GM13977 (cell line): ENCODE data around the gene OR9I1.

ENCODE experiments used
- DNase-seq: peaks from one replicate; pipeline ENCODE4 v3.0.0; 2012; ENCODE audit warnings: low spot score
- in situ Hi-C: fragments of 300-500 bp; cut with MboI; formaldehyde crosslinking; loops from one replicate; pipeline ENCODE4 v1.12.0; 2022; ENCODE audit warnings: low sequenced_read_pairs, low pct_unique_long_range_greater_than_20kb, mixed read lengths, inconsistent platforms; ENCODE audit not compliant: unreplicated experiment
- TF ChIP-seq, protein P1 (sequence below): IDR thresholded peaks from 2 replicates; pipeline ENCODE4 v1.5.1; 2012; ENCODE audit warnings: mild to moderate bottlenecking, control low read depth; ENCODE audit not compliant: insufficient read depth; ENCODE audit errors: extremely low read depth, missing control alignments

Gene OR9I1

GRCh38 chr11:58125469-58125868 is at the start of gene OR9I1:
OR9I1 (minus strand) TSS chr11:58125530; CDS start chr11:58119444, 6,086 bp downstream.
- DNase-seq, result no peak
- TF ChIP-seq, protein P1, sequence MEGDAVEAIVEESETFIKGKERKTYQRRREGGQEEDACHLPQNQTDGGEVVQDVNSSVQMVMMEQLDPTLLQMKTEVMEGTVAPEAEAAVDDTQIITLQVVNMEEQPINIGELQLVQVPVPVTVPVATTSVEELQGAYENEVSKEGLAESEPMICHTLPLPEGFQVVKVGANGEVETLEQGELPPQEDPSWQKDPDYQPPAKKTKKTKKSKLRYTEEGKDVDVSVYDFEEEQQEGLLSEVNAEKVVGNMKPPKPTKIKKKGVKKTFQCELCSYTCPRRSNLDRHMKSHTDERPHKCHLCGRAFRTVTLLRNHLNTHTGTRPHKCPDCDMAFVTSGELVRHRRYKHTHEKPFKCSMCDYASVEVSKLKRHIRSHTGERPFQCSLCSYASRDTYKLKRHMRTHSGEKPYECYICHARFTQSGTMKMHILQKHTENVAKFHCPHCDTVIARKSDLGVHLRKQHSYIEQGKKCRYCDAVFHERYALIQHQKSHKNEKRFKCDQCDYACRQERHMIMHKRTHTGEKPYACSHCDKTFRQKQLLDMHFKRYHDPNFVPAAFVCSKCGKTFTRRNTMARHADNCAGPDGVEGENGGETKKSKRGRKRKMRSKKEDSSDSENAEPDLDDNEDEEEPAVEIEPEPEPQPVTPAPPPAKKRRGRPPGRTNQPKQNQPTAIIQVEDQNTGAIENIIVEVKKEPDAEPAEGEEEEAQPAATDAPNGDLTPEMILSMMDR, result no peak
- in situ Hi-C loops, result no loop called here

DNA sequence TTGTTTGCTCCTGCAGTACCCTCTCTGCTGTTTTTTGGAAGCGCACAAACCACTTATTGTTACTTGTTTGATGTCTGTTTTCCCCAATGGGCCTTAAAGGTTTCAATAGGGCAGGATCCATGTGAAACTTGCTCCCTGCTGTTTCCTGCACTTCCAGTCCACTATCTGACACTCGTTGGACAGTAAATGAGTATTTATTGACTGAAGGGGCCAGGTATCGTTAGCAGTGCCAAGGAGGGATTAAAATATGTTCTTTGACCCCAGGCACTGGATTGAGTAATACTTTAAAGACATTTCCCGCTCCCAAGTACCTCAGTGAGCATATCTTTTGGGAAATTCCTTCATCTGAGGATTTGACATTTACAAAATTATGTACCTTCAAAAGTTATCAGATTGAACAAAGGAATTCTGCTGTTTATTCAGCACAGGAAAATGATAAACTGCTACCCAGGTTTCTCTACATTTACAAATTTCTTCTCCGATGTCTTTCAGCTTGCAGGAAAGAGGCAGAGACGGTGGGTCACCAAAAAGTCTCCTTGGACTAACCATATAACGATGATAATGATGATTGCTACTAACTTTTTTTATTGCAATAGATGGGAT is 40.3 kb upstream of the OR9I1 start:
- DNase-seq, result no peak
- TF ChIP-seq, protein P1, result no peak
- in situ Hi-C loops, result no loop called here

- TF ChIP-seq, protein P1, result no peak
- no peak for DNase-seq
- in situ Hi-C loops, result no loop called here
Measured at GRCh38 chr11:58164990-58165389, 39.7 kb upstream of the OR9I1 start.

DNA sequence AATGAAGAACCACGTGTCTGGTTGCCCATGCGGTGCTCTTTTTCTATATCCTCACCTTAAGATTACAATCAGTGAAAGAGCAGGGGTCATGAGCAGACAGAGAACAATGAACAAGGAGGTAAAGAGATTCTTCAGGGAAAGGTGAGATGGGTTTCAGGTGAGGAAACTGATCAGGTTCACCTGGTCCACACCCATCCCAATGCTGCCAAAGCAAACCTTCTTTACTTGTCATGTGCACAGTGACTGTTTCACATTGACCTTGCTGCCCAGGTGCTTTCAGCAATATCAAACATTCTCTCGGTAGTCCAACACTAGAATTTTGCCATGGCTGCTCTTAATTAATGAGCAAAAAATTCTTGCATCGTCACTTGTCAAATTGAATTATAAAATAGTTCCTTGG is 39.1 kb upstream of the OR9I1 start:
- TF ChIP-seq, protein P1, result no peak
- in situ Hi-C loops, result no loop called here
- DNase-seq, result no peak

GRCh38 chr11:58152781-58153180 is 27.5 kb upstream of the OR9I1 start:
- DNase-seq, result no peak

DNA sequence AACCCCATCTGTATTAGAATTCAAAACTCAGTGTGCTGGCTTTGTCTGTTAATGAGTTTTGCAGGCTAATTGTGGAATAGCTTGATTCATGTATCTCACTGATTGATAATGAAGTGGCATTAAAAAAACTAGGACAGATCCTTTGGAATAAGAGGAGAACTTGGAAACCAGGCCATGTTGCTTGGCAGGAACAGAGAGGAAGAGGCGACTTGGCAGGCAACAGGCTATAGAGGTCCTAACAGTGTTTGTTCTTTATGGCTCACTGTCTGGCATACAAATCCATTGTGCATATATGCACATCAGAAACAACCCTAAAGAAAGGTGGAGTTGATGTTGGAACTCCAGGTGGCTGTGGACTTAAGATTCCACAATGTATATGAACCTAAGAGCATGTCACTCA is 17.4 kb upstream of the OR9I1 start:
- DNase-seq, result no peak
- TF ChIP-seq, protein P1, result no peak
- in situ Hi-C loops, result no loop called here

More at GRCh38 chr11:58152781-58153180, 27.5 kb upstream of the OR9I1 start:
- in situ Hi-C loops, result no loop called here
- TF ChIP-seq, protein P1, result no peak
